ENCODE measurements around the gene TMCC3.
"Not testable (repeated sequence)": the region's sequence is repeated elsewhere in the genome, so short reads cannot be mapped to it uniquely, and the experiment has no call there.

Gene TMCC3

GRCh38 chr12:94596596-94596995 is 53.8 kb downstream of the TMCC3 start:
- DNase-seq = no peak

GRCh38 chr12:94595152-94595551 is 55.2 kb downstream of the TMCC3 start:
- DNase-seq = no peak

- DNase-seq = no peak
Observed at GRCh38 chr12:94594443-94594825, 55.9 kb downstream of the TMCC3 start.

- DNase-seq = no peak
Observed at GRCh38 chr12:94593822-94594442, 56.4 kb downstream of the TMCC3 start.

GRCh38 chr12:94592723-94593122 is 57.6 kb downstream of the TMCC3 start:
- not testable (repeated sequence) for DNase-seq

GRCh38 chr12:94592080-94592479 is 58.3 kb downstream of the TMCC3 start:
- no peak for DNase-seq

GRCh38 chr12:94590428-94590827 is 59.9 kb downstream of the TMCC3 start:
- DNase-seq = no peak

GRCh38 chr12:94589591-94590001 is 60.8 kb downstream of the TMCC3 start:
- no peak for DNase-seq

- no peak for DNase-seq
Observed at GRCh38 chr12:94588346-94588745, 62.0 kb downstream of the TMCC3 start.

GRCh38 chr12:94587266-94588241 is 62.8 kb downstream of the TMCC3 start:
- no peak for DNase-seq

GRCh38 chr12:94586589-94587259 is 63.6 kb downstream of the TMCC3 start:
- DNase-seq = no peak

- DNase-seq = no peak
Observed at GRCh38 chr12:94585626-94586025, 64.7 kb downstream of the TMCC3 start.

- no peak for DNase-seq
Observed at GRCh38 chr12:94584377-94584776, 66.0 kb downstream of the TMCC3 start.

GRCh38 chr12:94582591-94582990 is 67.8 kb downstream of the TMCC3 start:
- no peak for DNase-seq

GRCh38 chr12:94575645-94576403 is 74.5 kb downstream of the TMCC3 start:
- DNase-seq = no peak

GRCh38 chr12:94575024-94575423 is 75.3 kb downstream of the TMCC3 start:
- no peak for DNase-seq

GRCh38 chr12:94571556-94571955 is 78.8 kb downstream of the TMCC3 start:
- peak; percentile 64 for DNase-seq

GRCh38 chr12:94570161-94570560 is 80.2 kb downstream of the TMCC3 start:
- DNase-seq = no peak

- no peak for DNase-seq
Observed at GRCh38 chr12:94567761-94568160, 82.6 kb downstream of the TMCC3 start.

GRCh38 chr12:94566345-94566744 is 84.0 kb downstream of the TMCC3 start:
- no peak for DNase-seq

GRCh38 chr12:94565683-94566082 is 84.7 kb downstream of the TMCC3 start:
- DNase-seq = no peak

- DNase-seq = no peak
Observed at GRCh38 chr12:94563286-94563685, 87.1 kb downstream of the TMCC3 start.

GRCh38 chr12:94561943-94562411 is 88.4 kb downstream of the TMCC3 start:
- DNase-seq = no peak

Data from COR-L47 (cell line).